Measurements from ENCODE around the gene SMIM3. TPM values are rescaled to one million over a fixed set of nuclear protein-coding genes. Genes with fewer than 3 reads are reported as not detected.
A peak's percentile ranks its signal among the peaks of the same experiment; 100 is the strongest.
"Not testable (repeated sequence)": the region's sequence is repeated elsewhere in the genome, so short reads cannot be mapped to it uniquely, and the experiment has no call there.

The SMIM3 gene
- total and polyA plus RNA-seq, 12 donors = 7.1 to 41.5 (median 14.0) TPM

DNA sequence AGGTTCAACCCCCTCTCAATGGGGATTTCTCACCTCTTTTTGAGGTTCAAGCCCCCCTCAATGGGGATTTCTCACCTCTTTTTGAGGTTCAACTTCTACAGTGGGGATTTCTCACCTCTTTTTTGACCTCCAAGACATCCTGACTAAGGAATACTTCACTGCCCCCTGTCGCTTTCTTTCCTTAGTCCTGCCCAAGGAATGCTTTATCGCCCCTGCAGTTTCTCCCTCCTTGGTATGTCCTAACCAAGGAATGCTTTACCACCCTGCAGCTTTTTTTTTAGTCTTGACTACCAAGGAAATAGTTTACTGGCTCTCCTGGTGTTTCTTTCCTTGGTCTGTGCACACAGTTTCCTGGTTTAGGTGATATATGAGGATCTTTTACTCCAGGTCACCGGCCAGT is 58.1 kb downstream of the SMIM3 start:
- DNase-seq (no peak), ATAC-seq (no peak)
- Histone ChIP-seq H3K9me3 (peaks cover 0 to 19% (median 4%) of the 10 kb centered on the region in 11 donors), H3K36me3 (no peaks in the 10 kb centered on the region), H3K4me3 (no peak overlapping the region), H3K27ac (no peak overlapping the region), H3K27me3 (peaks cover 0 to 10% (median 0%) of the 10 kb centered on the region in 7 donors), H3K4me1 (no peaks in the 10 kb centered on the region)
- 83 to 92% methylated on average over 3 of the region's 3 CpGs for whole genome bisulfite sequencing, 2 donors
- intact Hi-C loops (cut with DNase I) = no loop called here
- no peak for TF ChIP-seq CTCF (IDR thresholded peaks at IDR 0.05)

GRCh38 chr5:150845185-150845859 is 66.8 kb downstream of the SMIM3 start:
- H3K4me3 ChIP-seq, H3K4me1 ChIP-seq, H3K27me3 ChIP-seq, H3K27ac ChIP-seq, DNase-seq, H3K9me3 ChIP-seq, H3K36me3 ChIP-seq: not testable (repeated sequence)
- WGBS, 2 donors = 86 to 90% methylated on average over 32 of the region's 32 CpGs
- intact Hi-C loops (cut with DNase I) = loop anchor here in 8 of 10 donors (2.0 to 10.0 kb wide), 6 partner anchors 23 to 391 kb away; no protein-coding TSS in a partner anchor
- peak in 1 of 8 donors; percentile 53 for ATAC-seq

GRCh38 chr5:150846308-150846653 is 67.7 kb downstream of the SMIM3 start, which contains the start of gene IRGM:
IRGM (plus strand) TSS chr5:150846521; CDS start chr5:150848124, 1,603 bp downstream.
- not testable (repeated sequence) for DNase-seq, H3K9me3 ChIP-seq, H3K36me3 ChIP-seq, H3K4me1 ChIP-seq, H3K27ac ChIP-seq, H3K27me3 ChIP-seq, ATAC-seq
- 85 to 89% methylated on average over 3 of the region's 3 CpGs for WGBS, 2 donors
- intact Hi-C loops (cut with DNase I) = loop anchor here (2.0 to 10.0 kb wide), 8 partner anchors 44 to 391 kb away; no protein-coding TSS in a partner anchor
- peak within 1 kb of the TSS in 1 of 10 donors; percentile 28 for H3K4me3 ChIP-seq

Other genes starting within 250 kb of the SMIM3 start
- 100 to 1,000 TPM; 589 to 777 (median 703) TPM for gene SYNPO, start 138.1 kb upstream of the SMIM3 start, total RNA-seq
- 100 to 1,000 TPM; 129 to 344 TPM for gene SYNPO, start 138.1 kb upstream of the SMIM3 start, polyA plus RNA-seq
- 10 to 100 TPM in 2 of 10 donors, 1 to 10 TPM in 8; 4.5 to 12.2 (median 6.0) TPM for gene MYOZ3, start 117.5 kb upstream of the SMIM3 start, total RNA-seq
- 1 to 10 TPM in 1 of 2 donors, under 1 TPM in 1; 0.91 to 4.1 TPM for gene MYOZ3, start 117.5 kb upstream of the SMIM3 start, polyA plus RNA-seq
- gene RBM22, start 77.7 kb upstream of the SMIM3 start, total RNA-seq = 10 to 100 TPM; 23.4 to 41.0 (median 29.3) TPM
- gene RBM22, start 77.7 kb upstream of the SMIM3 start, polyA plus RNA-seq = 10 to 100 TPM; 18.6 to 28.8 TPM
- 10 to 100 TPM; 42.9 to 68.3 (median 58.2) TPM for gene DCTN4, start 19.7 kb upstream of the SMIM3 start, total RNA-seq
- gene DCTN4, start 19.7 kb upstream of the SMIM3 start, polyA plus RNA-seq = 10 to 100 TPM; 20.0 TPM
- not detected for gene IRGM, start 67.8 kb downstream of the SMIM3 start, total RNA-seq
- gene IRGM, start 67.8 kb downstream of the SMIM3 start, polyA plus RNA-seq = under 1 TPM in 1 of 2 donors, not detected in 1; 0.06 TPM
- gene ZNF300, start 126.2 kb downstream of the SMIM3 start, total RNA-seq = 1 to 10 TPM in 4 of 10 donors, under 1 TPM in 6; 0.51 to 1.5 (median 0.83) TPM
- gene ZNF300, start 126.2 kb downstream of the SMIM3 start, polyA plus RNA-seq = 1 to 10 TPM; 1.4 to 4.8 TPM
- gene GPX3, start 241.8 kb downstream of the SMIM3 start, total RNA-seq = 100 to 1,000 TPM; 208 to 990 (median 601) TPM
- gene GPX3, start 241.8 kb downstream of the SMIM3 start, polyA plus RNA-seq = 1,000 to 10,000 TPM; 1,059 to 1,234 TPM

All from heart right ventricle (tissue), 16 donors.